ENCODE results near the gene NDUFAF3.

- TF ChIP-seq CTCF (IDR thresholded peaks at IDR 0.05) (no peak), POLR2A (IDR thresholded peaks at IDR 0.05) (no peak)
Observed at GRCh38 chr3:49057268-49057667, 35.3 kb downstream of the NDUFAF3 start.

Measured in esophagus squamous epithelium (tissue), 4 donors.